ENCODE data around the gene NTF4.

DNA sequence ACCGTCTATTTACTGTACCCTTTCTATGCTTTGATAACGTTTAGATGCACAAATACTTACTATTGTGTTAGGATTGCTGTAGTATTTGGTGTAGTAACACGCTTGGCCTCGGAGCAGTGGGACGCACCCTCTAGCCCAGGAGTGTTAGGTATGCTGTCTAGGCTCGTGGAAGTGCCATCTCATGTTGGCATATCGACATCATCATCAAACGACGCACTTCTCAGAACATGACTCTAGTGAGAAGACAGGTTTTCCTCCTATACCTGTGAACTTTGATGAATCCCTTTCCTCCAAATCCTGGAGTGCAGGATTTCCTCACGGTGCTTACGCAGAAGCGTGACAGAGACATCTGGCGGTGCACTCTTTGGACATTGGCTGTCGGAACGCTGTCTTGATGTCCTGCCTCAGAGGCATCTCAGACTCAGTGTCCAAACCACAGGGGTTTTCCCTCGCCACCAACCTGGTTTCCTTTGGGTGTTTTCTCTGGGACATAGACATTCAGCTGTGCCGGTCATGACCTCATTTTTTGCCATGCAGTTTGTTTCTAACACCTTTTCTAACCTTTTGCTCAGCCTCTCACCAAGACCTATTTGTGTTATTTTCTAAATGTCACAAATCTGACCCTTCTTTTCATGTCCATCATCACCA lies 26.9 kb upstream of the NTF4 start:
- TF ChIP-seq CTCF (IDR thresholded peaks at IDR 0.05; ENCODE audit: low read length) (no peak), EZH2 (optimal IDR thresholded peaks at IDR 0.05; ENCODE audit: low read depth, low read length) (no peak)

Measured in MM.1S (cell line).